GM21381 (cell line): ENCODE results near the gene CDH4.

Experiments
- ATAC-seq: cut with Tn5 transposase; IDR thresholded peaks from one replicate; pipeline ENCODE4 v1.9.1; 2021; ENCODE audit warnings: mild to moderate bottlenecking, moderate library complexity; ENCODE audit not compliant: unreplicated experiment

CDH4 gene

DNA sequence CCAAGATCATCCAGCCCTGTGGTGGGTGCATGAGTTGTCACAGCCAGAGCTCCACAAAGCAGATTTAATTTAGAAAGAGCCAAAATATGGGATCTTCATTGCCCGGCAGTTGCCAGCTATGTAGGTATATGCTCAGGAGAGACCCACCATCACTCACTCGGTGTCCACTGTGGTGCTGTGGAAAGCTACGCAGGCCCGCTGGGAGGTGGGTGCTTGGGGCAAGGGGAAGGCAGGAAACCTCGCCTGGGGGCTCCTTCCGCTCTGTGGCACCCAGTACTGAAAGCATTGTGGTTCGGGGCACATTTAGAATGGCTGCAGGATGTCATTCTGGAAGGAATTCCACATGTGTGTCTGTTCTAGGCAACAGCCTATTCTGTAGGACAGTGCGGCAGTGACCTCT lies 553.7 kb downstream of the CDH4 start:
- no peak for ATAC-seq

- ATAC-seq = no peak
Observed at GRCh38 chr20:61806314-61806713, 554.3 kb downstream of the CDH4 start.

- no peak for ATAC-seq
Observed at GRCh38 chr20:61806995-61807394, 554.9 kb downstream of the CDH4 start.

DNA sequence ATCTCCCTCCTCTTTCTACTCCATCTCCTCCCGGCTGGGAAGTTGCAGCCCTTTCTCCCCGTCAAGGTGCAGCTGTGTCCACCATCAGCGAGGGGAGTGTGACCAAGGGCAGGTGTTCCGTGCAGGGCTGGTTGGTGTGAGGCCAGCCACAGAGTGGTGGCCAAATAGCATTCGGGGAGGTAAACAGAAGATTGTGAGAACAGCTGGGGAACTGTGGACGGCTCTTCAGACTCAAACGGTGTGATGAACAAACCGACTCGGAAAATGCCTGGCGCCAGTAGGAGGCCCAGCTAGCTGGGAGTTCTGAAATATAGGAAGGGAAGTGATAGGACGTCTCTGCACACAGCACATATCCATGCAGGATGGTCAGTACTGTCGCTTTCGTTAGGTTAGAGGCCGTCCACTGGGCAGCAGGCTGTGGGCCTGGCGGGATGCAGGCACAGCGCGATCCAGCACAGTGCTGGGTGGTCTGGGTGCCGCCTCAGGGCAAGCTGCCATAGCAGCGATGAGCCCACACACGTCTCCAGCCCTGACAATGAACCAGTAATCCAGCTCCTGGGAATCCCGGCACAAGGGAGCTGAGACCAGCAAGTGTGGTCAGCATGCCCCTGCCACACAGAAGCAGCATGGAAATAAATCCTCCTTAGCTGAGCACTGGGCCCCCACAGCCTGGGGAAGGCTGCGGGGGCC lies 555.6 kb downstream of the CDH4 start:
- no peak for ATAC-seq

GRCh38 chr20:61808447-61808846 lies 556.4 kb downstream of the CDH4 start:
- ATAC-seq = no peak

GRCh38 chr20:61809006-61809770 lies 557.1 kb downstream of the CDH4 start:
- no peak for ATAC-seq

GRCh38 chr20:61810066-61810737 lies 558.1 kb downstream of the CDH4 start:
- ATAC-seq = no peak

DNA sequence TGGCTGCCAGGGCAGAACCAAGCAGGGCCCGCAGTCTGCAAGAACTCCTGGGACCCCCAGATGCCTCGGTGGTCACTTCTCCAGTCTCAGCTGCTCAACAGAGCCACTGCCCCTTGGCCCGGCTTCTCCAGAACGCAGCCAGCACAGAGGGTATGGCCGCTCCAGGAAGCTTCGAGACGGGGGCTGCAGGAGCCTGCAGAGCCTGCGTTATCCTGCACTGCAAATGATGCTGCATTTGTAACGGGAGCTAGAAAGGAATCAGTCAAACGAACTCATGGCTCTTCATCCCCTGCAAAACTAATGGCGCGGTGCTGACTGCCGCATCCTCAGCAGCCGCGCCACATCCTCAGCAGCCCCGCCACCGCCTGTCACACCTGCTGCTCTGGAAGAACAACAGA lies 558.7 kb downstream of the CDH4 start:
- ATAC-seq = no peak

DNA sequence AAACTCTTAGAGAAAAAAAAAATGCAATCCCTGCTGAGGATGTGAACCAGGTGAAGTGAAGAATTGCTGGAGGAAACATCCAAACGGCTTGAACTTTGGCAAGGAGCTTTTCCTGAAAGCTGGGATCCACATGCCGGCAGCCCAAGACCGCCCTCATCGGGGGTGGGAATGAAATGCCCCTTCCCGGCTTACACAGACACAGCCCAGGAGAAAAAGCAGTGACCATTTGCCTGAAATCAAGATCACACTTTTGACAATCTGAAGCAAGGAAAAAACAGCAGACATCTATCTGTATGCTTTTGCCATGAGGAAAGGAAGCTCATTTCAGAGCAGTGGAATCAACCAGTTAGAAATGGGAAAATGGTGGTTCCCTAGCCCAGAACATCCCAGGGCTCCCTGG lies 559.1 kb downstream of the CDH4 start:
- ATAC-seq = no peak

DNA sequence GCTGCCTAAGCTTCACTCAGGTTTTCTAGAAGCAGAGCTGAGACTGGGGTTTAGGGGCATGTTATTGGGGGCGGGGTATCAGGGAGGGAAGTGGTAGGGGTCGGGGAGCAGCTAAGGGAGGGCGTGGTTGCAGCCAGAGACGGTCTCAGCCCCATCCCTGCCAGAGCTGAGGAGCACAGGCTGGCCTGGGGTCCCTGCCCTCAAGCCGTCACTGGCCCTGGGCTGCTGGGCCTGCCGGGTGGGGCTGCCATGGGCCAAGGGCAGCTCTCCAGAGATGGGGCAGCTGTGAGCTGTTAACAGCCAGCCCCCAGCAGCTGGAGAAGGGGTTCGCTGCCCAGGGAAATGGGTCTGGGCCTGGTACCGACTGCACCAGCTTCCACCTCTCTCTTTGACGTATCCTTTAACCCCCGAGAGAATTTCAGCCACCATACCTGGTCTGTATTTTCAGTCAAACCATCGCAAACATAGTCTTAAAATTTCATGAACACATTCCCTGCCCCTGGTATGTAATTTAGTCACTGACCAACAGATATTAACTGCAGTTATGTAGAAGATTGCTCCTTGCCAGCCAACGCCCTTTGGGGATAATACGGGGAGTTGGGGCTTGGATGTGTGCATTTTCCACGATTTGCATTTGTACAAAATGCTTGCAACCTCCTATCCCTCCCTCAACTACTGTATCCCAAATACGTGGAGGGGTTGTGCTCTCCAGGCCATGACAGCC lies 560.2 kb downstream of the CDH4 start:
- ATAC-seq = no peak

DNA sequence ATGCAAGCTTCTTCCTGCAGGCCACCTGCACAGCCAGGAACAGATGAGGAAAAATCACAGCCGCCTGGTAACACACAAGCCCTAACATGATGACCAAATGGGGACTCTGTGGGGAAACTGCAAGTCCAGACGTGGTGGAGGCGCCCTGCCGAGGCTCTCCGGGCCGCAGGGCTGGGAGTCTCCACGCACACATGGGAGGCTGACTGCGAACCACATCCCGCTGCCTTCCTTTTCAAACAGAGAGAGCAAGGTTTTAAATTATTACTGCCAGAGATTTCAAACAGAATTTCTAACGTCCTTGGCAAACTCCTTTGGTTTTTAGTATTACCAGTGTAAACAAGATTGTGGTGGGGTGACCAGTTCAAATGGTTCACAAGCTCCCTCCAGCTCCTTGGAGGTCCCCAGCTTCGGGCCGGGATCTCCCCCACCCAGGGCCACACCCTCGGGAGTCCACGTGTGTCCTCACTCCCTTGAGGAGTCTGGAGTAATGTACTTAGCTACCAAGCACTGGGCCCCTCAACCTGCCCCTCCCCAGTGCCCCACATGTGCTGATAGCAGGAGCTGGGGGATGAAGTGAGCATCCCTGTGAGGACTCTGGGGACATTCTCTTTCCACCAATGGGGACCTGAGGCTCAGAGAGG lies 560.9 kb downstream of the CDH4 start:
- ATAC-seq = no peak

- ATAC-seq = no peak
Observed at GRCh38 chr20:61813791-61814190, 561.7 kb downstream of the CDH4 start.

DNA sequence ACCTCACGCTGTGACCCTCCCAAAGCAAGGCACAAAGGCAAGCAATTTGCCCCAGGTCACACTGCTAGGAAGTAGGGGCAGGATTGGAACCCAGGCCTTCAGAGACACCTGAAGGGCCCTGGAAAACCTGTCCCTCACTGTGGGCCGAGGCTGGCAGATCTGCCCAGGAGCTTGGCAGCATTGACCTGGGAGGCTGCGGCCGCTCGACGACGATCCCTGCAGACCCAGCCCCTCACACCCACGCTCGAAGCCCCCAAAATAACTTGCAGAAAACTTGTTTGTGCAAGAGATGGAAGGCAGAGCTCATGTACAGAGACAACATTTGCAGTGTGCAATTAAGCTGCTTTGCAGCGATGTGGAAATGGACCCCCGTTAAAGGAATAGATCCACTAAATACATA lies 562.2 kb downstream of the CDH4 start:
- no peak for ATAC-seq

- ATAC-seq = no peak
Observed at GRCh38 chr20:61814726-61815125, 562.7 kb downstream of the CDH4 start.

GRCh38 chr20:61815176-61815575 lies 563.1 kb downstream of the CDH4 start:
- ATAC-seq = no peak

DNA sequence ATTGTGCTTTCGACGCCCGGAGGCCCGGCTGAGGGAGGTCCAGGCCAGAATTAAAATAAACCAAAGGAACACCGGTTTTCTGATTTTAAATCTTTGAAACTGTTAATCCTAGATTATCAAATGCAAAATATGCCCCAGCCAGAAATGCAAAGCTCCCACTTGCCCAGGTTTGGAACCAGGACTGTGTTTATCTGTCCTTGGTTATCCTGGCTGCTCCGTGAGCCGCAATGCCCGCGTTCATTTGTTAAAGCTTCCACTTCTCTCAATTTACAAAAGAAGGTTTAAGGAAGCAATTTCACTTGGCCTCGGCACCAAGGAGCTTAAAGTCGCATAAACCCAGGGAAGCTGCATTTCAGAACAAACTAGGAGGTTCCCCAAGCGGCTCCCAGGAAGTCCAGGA lies 563.6 kb downstream of the CDH4 start:
- no peak for ATAC-seq

DNA sequence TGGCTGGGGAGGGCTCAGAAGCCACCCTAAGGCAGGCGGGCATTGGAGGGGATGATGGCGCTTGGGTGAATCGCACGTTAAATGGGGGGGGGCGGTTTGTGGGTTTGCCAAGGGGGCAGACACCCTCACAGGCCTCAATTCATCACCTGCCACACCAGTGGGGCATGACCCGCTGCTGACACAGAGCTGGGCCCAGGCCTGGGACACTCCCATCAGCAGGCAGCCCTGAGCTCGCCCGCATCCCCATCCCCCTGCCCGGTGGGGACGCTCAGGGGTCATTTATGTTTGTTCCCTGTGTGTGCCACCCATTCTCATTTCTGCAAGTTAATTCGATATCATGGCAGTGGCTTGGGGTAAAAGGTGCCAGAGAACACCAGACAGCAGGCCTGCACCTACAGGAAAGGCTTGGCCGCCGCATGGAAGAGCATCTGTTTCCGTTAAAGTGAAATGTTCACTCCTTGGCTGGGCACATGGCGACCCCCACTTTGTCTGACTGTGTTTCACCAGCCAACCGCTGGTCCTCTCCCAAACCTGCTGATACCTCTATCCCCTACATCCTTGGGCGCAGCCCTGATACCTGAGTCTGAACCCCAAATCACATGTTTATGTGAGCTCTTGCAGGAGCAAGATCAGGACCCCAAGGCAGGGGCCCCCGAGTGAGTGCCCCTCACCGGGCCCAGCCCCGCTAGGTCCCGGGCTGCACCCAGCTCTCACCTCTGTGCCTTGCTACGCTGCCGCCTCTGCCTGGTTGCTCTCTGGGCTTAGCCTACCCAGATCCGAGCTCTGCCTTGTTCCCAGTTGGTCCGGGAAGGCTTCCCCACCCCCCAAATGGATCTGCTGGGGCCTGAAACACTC lies 564.8 kb downstream of the CDH4 start:
- ATAC-seq = no peak

DNA sequence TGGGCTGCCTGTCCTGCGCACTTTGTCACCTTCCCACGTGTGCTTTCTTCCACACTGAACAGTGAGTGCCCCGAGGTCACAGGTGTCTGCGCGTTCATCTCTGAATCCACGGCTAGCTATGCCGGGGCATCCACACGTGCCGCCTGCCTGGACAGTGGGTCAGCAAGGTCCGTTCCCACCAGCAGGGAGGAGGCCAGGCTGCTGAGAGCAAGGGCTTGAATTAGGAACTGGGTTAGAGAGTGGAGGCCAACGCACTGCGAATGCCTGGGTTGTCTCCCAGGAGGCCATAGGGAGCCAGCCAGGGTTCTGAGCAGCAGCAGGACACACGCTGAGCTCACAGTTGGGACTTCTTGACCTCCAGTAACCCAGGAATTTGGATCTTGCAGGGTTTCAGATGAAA lies 565.5 kb downstream of the CDH4 start:
- ATAC-seq = no peak

DNA sequence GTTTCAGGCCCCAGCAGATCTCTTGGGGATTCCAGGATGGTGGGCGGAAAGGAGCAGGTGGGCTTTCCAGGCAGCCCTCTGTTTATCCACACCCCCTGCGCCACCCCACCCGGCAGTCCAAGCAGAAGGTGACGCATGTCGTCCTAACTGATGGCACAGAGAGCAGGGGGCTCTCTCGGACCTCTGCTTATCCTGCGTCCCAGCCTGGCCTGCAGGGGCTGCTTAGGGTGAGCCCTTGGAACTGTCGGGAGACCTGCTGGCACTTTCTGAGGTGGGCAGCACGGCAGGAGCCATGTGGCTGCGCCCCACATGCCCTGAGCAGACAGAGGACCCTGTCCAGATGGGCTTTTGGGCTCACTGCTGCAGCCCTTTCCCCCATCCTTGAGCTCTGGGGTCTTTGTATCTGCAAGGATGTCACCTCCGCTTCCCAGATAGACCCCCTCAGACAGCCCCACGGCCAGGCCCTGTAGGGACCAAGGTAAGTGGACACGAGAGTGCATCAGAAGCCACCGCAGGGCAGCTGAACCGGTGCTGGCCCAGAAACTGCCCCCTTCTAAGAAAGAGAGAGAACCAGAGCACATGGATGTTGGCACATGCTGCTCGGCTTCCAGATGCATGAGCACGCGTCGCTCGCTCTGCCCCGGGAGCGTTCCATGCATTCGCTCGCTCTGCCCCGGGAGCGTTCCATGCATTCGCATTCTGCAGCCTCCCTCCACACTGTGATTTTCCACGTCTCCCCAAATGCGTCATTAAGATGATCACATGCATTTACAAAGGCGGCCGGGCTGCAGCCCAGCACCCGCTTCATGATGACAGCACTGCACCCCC lies 566.9 kb downstream of the CDH4 start:
- no peak for ATAC-seq
